ENCODE measurements around the gene PRKAR2B. TPM values are rescaled to one million over a fixed set of nuclear protein-coding genes. Genes with fewer than 3 reads are reported as not detected.
"Not testable (repeated sequence)": the region's sequence is repeated elsewhere in the genome, so short reads cannot be mapped to it uniquely, and the experiment has no call there.

Gene PRKAR2B
- polyA plus RNA-seq, 1 donor from 2014 or later, result 297 TPM

- no peaks in the 10 kb centered on the region for H3K79me2 ChIP-seq (replicated peaks; ENCODE audit: insufficient read depth, low read length)
- TF ChIP-seq EP300 (conservative IDR thresholded peaks at IDR 0.05; ENCODE audit: poor library complexity, severe bottlenecking), result no peak
- TF ChIP-seq MXI1 (conservative IDR thresholded peaks at IDR 0.05; ENCODE audit: poor library complexity, severe bottlenecking), result no peak
- no peak for TF ChIP-seq CTCF (IDR thresholded peaks at IDR 0.05; ENCODE audit: poor library complexity, severe bottlenecking)
- no peak for TF ChIP-seq TAF1 (IDR thresholded peaks at IDR 0.05; ENCODE audit: low read depth)
- TF ChIP-seq SMC3 (conservative IDR thresholded peaks at IDR 0.05; ENCODE audit: poor library complexity), result no peak
- no peak for TF ChIP-seq POLR2AphosphoS5 (IDR thresholded peaks at IDR 0.05)
- no peak for TF ChIP-seq EZH2 (IDR thresholded peaks at IDR 0.05; ENCODE audit: borderline replicate concordance, insufficient read depth, low read length, poor library complexity, severe bottlenecking)
- TF ChIP-seq RAD21 (conservative IDR thresholded peaks at IDR 0.05), result no peak
- TF ChIP-seq, protein P1, sequence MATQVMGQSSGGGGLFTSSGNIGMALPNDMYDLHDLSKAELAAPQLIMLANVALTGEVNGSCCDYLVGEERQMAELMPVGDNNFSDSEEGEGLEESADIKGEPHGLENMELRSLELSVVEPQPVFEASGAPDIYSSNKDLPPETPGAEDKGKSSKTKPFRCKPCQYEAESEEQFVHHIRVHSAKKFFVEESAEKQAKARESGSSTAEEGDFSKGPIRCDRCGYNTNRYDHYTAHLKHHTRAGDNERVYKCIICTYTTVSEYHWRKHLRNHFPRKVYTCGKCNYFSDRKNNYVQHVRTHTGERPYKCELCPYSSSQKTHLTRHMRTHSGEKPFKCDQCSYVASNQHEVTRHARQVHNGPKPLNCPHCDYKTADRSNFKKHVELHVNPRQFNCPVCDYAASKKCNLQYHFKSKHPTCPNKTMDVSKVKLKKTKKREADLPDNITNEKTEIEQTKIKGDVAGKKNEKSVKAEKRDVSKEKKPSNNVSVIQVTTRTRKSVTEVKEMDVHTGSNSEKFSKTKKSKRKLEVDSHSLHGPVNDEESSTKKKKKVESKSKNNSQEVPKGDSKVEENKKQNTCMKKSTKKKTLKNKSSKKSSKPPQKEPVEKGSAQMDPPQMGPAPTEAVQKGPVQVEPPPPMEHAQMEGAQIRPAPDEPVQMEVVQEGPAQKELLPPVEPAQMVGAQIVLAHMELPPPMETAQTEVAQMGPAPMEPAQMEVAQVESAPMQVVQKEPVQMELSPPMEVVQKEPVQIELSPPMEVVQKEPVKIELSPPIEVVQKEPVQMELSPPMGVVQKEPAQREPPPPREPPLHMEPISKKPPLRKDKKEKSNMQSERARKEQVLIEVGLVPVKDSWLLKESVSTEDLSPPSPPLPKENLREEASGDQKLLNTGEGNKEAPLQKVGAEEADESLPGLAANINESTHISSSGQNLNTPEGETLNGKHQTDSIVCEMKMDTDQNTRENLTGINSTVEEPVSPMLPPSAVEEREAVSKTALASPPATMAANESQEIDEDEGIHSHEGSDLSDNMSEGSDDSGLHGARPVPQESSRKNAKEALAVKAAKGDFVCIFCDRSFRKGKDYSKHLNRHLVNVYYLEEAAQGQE (IDR thresholded peaks at IDR 0.05; ENCODE audit: borderline replicate concordance), result no peak
- H3K27me3 ChIP-seq (ENCODE audit: insufficient read depth, low read depth, low read length), result no peaks in the 10 kb centered on the region
- no peak overlapping the region for H3K9ac ChIP-seq (ENCODE audit: low read length)
- H4K20me1 ChIP-seq (ENCODE audit: insufficient read depth), result no peaks in the 10 kb centered on the region
- H3K4me3 ChIP-seq (ENCODE audit: low read length), result no peak overlapping the region
- H3F3A ChIP-seq (ENCODE audit: insufficient read depth, low read length, poor library complexity, severe bottlenecking), result no peaks in the 10 kb centered on the region
- H3K36me3 ChIP-seq (ENCODE audit: insufficient read depth, low read length), result peaks cover 5% of the 10 kb centered on the region
- no peak overlapping the region for H3K27ac ChIP-seq (ENCODE audit: low read length)
- no peak overlapping the region for H3K4me2 ChIP-seq (ENCODE audit: low read length)
- no peaks in the 10 kb centered on the region for H3K9me2 ChIP-seq (ENCODE audit: insufficient read depth, low read length)
- no peak overlapping the region for H2AFZ ChIP-seq (ENCODE audit: low read depth, low read length)
- no peaks in the 10 kb centered on the region for H3K9me3 ChIP-seq (ENCODE audit: low read length)
Measured at GRCh38 chr7:107152011-107152410, 107.5 kb downstream of the PRKAR2B start.

GRCh38 chr7:107154826-107155225, 110.3 kb downstream of the PRKAR2B start:
- TF ChIP-seq EZH2 (IDR thresholded peaks at IDR 0.05; ENCODE audit: borderline replicate concordance, insufficient read depth, low read length, poor library complexity, severe bottlenecking) (no peak), MXI1 (conservative IDR thresholded peaks at IDR 0.05; ENCODE audit: poor library complexity, severe bottlenecking) (no peak), POLR2AphosphoS5 (IDR thresholded peaks at IDR 0.05) (no peak), RAD21 (conservative IDR thresholded peaks at IDR 0.05) (no peak), EP300 (conservative IDR thresholded peaks at IDR 0.05; ENCODE audit: poor library complexity, severe bottlenecking) (no peak), TAF1 (IDR thresholded peaks at IDR 0.05; ENCODE audit: low read depth) (no peak)
- TF ChIP-seq, protein P1 (IDR thresholded peaks at IDR 0.05; ENCODE audit: borderline replicate concordance), result no peak
- Histone ChIP-seq H3K9ac (ENCODE audit: low read length) (no peak overlapping the region), H3K4me2 (ENCODE audit: low read length) (no peak overlapping the region), H4K20me1 (ENCODE audit: insufficient read depth) (no peaks in the 10 kb centered on the region), H3K4me3 (ENCODE audit: low read length) (no peak overlapping the region), H3K9me3 (ENCODE audit: low read length) (no peaks in the 10 kb centered on the region), H3K27me3 (ENCODE audit: insufficient read depth, low read depth, low read length) (no peaks in the 10 kb centered on the region), H3K27ac (ENCODE audit: low read length) (no peak overlapping the region), H3K9me2 (ENCODE audit: insufficient read depth, low read length) (no peaks in the 10 kb centered on the region), H2AFZ (ENCODE audit: low read depth, low read length) (no peak overlapping the region), H3K36me3 (ENCODE audit: insufficient read depth, low read length) (peaks cover 10% of the 10 kb centered on the region), H3K79me2 (replicated peaks; ENCODE audit: insufficient read depth, low read length) (no peaks in the 10 kb centered on the region), H3F3A (ENCODE audit: insufficient read depth, low read length, poor library complexity, severe bottlenecking) (no peaks in the 10 kb centered on the region)

DNA sequence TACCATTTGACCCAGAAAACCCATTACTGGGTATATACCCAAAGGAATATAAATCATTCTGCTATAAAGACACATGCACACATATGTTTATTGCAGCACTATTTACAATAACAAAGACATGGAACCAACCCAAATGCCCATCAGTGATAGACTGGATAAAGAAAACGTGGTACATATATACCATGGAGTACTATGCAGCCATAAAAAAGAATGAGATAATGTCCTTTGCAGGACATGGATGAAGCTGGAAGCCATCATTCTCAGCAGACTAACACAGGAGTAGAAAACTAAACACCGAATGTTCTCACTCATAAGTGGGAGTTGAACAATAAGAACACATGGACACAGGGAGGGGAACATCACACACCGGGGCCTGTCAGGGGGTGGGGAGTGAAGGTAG, 111.2 kb downstream of the PRKAR2B start:
- not testable (repeated sequence) for H4K20me1 ChIP-seq (ENCODE audit: insufficient read depth); H3K9ac ChIP-seq (ENCODE audit: low read length); H2AFZ ChIP-seq (ENCODE audit: low read depth, low read length); H3K36me3 ChIP-seq (ENCODE audit: insufficient read depth, low read length); H3K79me2 ChIP-seq (replicated peaks; ENCODE audit: insufficient read depth, low read length); H3K27ac ChIP-seq (ENCODE audit: low read length); H3K4me2 ChIP-seq (ENCODE audit: low read length); H3F3A ChIP-seq (ENCODE audit: insufficient read depth, low read length, poor library complexity, severe bottlenecking); H3K4me3 ChIP-seq (ENCODE audit: low read length); H3K9me3 ChIP-seq (ENCODE audit: low read length); H3K9me2 ChIP-seq (ENCODE audit: insufficient read depth, low read length); H3K27me3 ChIP-seq (ENCODE audit: insufficient read depth, low read depth, low read length)
